Astrocyte (in vitro differentiated cells and primary cell): ENCODE measurements around the gene RUNX1. TPM values are rescaled to one million over a fixed set of nuclear protein-coding genes. Genes with fewer than 3 reads are reported as not detected.
"Not testable (repeated sequence)": the region's sequence is repeated elsewhere in the genome, so short reads cannot be mapped to it uniquely, and the experiment has no call there.

Experiments
- DNase-seq: peaks from one replicate; pipeline ENCODE4 v3.0.0-alpha.2; 2010; ENCODE audit warnings: low read depth
- FAIRE-seq: peaks from 2 replicates; lab custom pipeline; 2011; peaks lifted over from hg19 to GRCh38; lab: Jason Lieb, UNC
- H2AFZ ChIP-seq: 2 replicates; pipeline ENCODE4 v1.6.0; 2012; ENCODE audit warnings: low read depth, low read length, inconsistent platforms
- H3K27ac ChIP-seq: 2 replicates; pipeline ENCODE4 v1.5.1; 2011; ENCODE audit warnings: low read depth, low read length, inconsistent platforms
- H3K27me3 ChIP-seq: 2 replicates; pipeline ENCODE4 v1.6.0; 2011; ENCODE audit warnings: low read length, inconsistent platforms; ENCODE audit not compliant: insufficient read depth
- H3K36me3 ChIP-seq: 2 replicates; pipeline ENCODE4 v1.5.1; 2011; ENCODE audit warnings: low read length, inconsistent platforms; ENCODE audit not compliant: insufficient read depth
- H3K4me1 ChIP-seq: 2 replicates; pipeline ENCODE4 v1.5.1; 2011; ENCODE audit warnings: low read length, inconsistent platforms; ENCODE audit not compliant: insufficient read depth
- H3K4me2 ChIP-seq: 2 replicates; pipeline ENCODE4 v1.6.0; 2012; ENCODE audit warnings: low read length, inconsistent platforms
- H3K4me3 ChIP-seq: 2 replicates; pipeline ENCODE4 v1.5.1; 2011; ENCODE audit warnings: low read depth, mild to moderate bottlenecking, low read length, inconsistent platforms; ENCODE audit not compliant: insufficient read depth
- H3K79me2 ChIP-seq: 2 replicates; pipeline ENCODE4 v1.6.0; 2012; ENCODE audit warnings: mild to moderate bottlenecking, low read length, inconsistent platforms; ENCODE audit not compliant: insufficient read depth
- H3K9ac ChIP-seq: 2 replicates; pipeline ENCODE4 v1.6.0; 2012; ENCODE audit warnings: mild to moderate bottlenecking, low read length, inconsistent platforms
- H3K9me3 ChIP-seq: 2 replicates; pipeline ENCODE4 v1.5.1; 2012; ENCODE audit warnings: low read depth, mild to moderate bottlenecking, low read length, inconsistent platforms; ENCODE audit not compliant: insufficient read depth
- H4K20me1 ChIP-seq: 2 replicates; pipeline ENCODE4 v1.6.0; 2012; ENCODE audit warnings: low read length, inconsistent platforms; ENCODE audit not compliant: insufficient read depth
- H3K27ac Mint-ChIP-seq: one replicate; pipeline ENCODE4 v1.8.0; 2021; ENCODE audit warnings: mild to moderate bottlenecking, mixed read lengths; ENCODE audit not compliant: unreplicated experiment
- H3K27me3 Mint-ChIP-seq: one replicate; pipeline ENCODE4 v1.8.0; 2021; ENCODE audit warnings: low read depth, mixed read lengths; ENCODE audit not compliant: unreplicated experiment
- H3K36me3 Mint-ChIP-seq: one replicate; pipeline ENCODE4 v1.8.0; 2021; ENCODE audit warnings: low read depth, mixed read lengths; ENCODE audit not compliant: unreplicated experiment
- H3K4me1 Mint-ChIP-seq: one replicate; pipeline ENCODE4 v1.8.0; 2021; ENCODE audit warnings: low read depth, mixed read lengths; ENCODE audit not compliant: unreplicated experiment
- H3K4me3 Mint-ChIP-seq: one replicate; pipeline ENCODE4 v1.8.0; 2021; ENCODE audit warnings: mild to moderate bottlenecking, moderate library complexity, mixed read lengths; ENCODE audit not compliant: unreplicated experiment
- H3K9me3 Mint-ChIP-seq: one replicate; pipeline ENCODE4 v1.8.0; 2021; ENCODE audit warnings: mild to moderate bottlenecking, mixed read lengths; ENCODE audit not compliant: unreplicated experiment
- CTCF ChIP-seq: IDR thresholded peaks from 2 replicates; pipeline ENCODE4 v1.5.1; 2011; ENCODE audit warnings: low read depth, mild to moderate bottlenecking, inconsistent platforms, low read length, moderate library complexity; ENCODE audit not compliant: insufficient read depth
- EZH2 ChIP-seq: IDR thresholded peaks from 2 replicates; pipeline ENCODE4 v1.6.1; 2012; ENCODE audit warnings: mild to moderate bottlenecking, low read length, inconsistent platforms; ENCODE audit not compliant: insufficient read depth
- total RNA-seq: library from RNA; stranded (reverse); gene quantifications from 2 replicates; pipeline ENCODE4 v1.2.1, GENCODE V29; 2021

RUNX1 gene
- total RNA-seq, 1 donor from 2014 or later: 84.6 TPM

GRCh38 chr21:34952701-34953100 lies 96.4 kb downstream of the RUNX1 start:
- Histone ChIP-seq H3K36me3 (no peaks in the 10 kb centered on the region), H3K4me2 (no peak overlapping the region), H3K79me2 (peaks cover 2% of the 10 kb centered on the region), H3K27me3 (no peaks in the 10 kb centered on the region), H4K20me1 (no peaks in the 10 kb centered on the region), H3K9me3 (no peaks in the 10 kb centered on the region), H3K4me3 (no peak overlapping the region), H2AFZ (no peak overlapping the region), H3K27ac (no peak overlapping the region), H3K9ac (no peak overlapping the region), H3K4me1 (no peaks in the 10 kb centered on the region)
- DNase-seq (peak; percentile 39), FAIRE-seq (no peak)
- H3K36me3 Mint-ChIP-seq: peaks cover 8% of the 10 kb centered on the region
- peaks cover 7% of the 10 kb centered on the region for H3K9me3 Mint-ChIP-seq
- no peak for TF ChIP-seq EZH2
- no peak for TF ChIP-seq CTCF
- no peak overlapping the region for H3K27ac Mint-ChIP-seq
- H3K4me1 Mint-ChIP-seq: peaks cover 46% of the 10 kb centered on the region
- no peaks in the 10 kb centered on the region for H3K27me3 Mint-ChIP-seq
- no peak overlapping the region for H3K4me3 Mint-ChIP-seq

- H3K4me3 ChIP-seq, H3K36me3 ChIP-seq, FAIRE-seq, DNase-seq, H3K27me3 Mint-ChIP-seq, H4K20me1 ChIP-seq, H3K27ac ChIP-seq, H3K9ac ChIP-seq, H3K4me3 Mint-ChIP-seq, H3K36me3 Mint-ChIP-seq, H2AFZ ChIP-seq, H3K79me2 ChIP-seq, H3K27me3 ChIP-seq, H3K4me1 ChIP-seq, H3K9me3 ChIP-seq, H3K9me3 Mint-ChIP-seq, H3K4me2 ChIP-seq: not testable (repeated sequence)
- peaks cover 50% of the 10 kb centered on the region for H3K4me1 Mint-ChIP-seq
- H3K27ac Mint-ChIP-seq: peak overlapping the region; percentile 83
Measured at GRCh38 chr21:34951868-34952267, 97.2 kb downstream of the RUNX1 start.

GRCh38 chr21:34950980-34951379 lies 98.1 kb downstream of the RUNX1 start:
- Histone ChIP-seq H3K27ac (no peak overlapping the region), H3K9me3 (no peaks in the 10 kb centered on the region), H3K27me3 (no peaks in the 10 kb centered on the region), H3K4me1 (no peaks in the 10 kb centered on the region), H2AFZ (no peak overlapping the region), H3K9ac (no peak overlapping the region), H3K36me3 (no peaks in the 10 kb centered on the region), H4K20me1 (no peaks in the 10 kb centered on the region), H3K79me2 (peaks cover 2% of the 10 kb centered on the region), H3K4me2 (no peak overlapping the region), H3K4me3 (no peak overlapping the region)
- TF ChIP-seq EZH2: no peak
- no peak for FAIRE-seq
- Mint-ChIP-seq H3K4me3 (no peak overlapping the region), H3K4me1 (peaks cover 51% of the 10 kb centered on the region), H3K27ac (peak overlapping the region; percentile 92), H3K36me3 (peaks cover 6% of the 10 kb centered on the region), H3K27me3 (no peaks in the 10 kb centered on the region), H3K9me3 (peaks cover 6% of the 10 kb centered on the region)
- DNase-seq: peak; percentile 55

- Histone ChIP-seq H3K4me3 (no peak overlapping the region), H2AFZ (no peak overlapping the region), H3K79me2 (peaks cover 2% of the 10 kb centered on the region), H3K27ac (no peak overlapping the region), H4K20me1 (no peaks in the 10 kb centered on the region), H3K9me3 (no peaks in the 10 kb centered on the region), H3K4me1 (no peaks in the 10 kb centered on the region), H3K4me2 (no peak overlapping the region), H3K36me3 (no peaks in the 10 kb centered on the region), H3K9ac (no peak overlapping the region), H3K27me3 (no peaks in the 10 kb centered on the region)
- Mint-ChIP-seq H3K36me3 (peaks cover 8% of the 10 kb centered on the region), H3K27me3 (no peaks in the 10 kb centered on the region), H3K4me1 (peaks cover 56% of the 10 kb centered on the region), H3K9me3 (peaks cover 5% of the 10 kb centered on the region), H3K4me3 (no peak overlapping the region), H3K27ac (peak overlapping the region; percentile 70)
- no peak for FAIRE-seq
- no peak for DNase-seq
- TF ChIP-seq EZH2: no peak
- TF ChIP-seq CTCF: no peak
Measured at GRCh38 chr21:34949499-34949898, 99.6 kb downstream of the RUNX1 start.
